Endothelial cell of umbilical vein (primary cell): Measurements from ENCODE around the gene DNMT3L.

Experiments
- EZH2 ChIP-seq: IDR thresholded peaks from 2 replicates; pipeline ENCODE4 v1.6.1; 2012; ENCODE audit warnings: borderline replicate concordance, low read depth, mild to moderate bottlenecking, moderate library complexity, low read length, inconsistent platforms; ENCODE audit not compliant: severe bottlenecking
- FOS ChIP-seq: IDR thresholded peaks from 2 replicates; pipeline ENCODE4 v1.6.1; 2011; ENCODE audit warnings: mild to moderate bottlenecking, low read length, moderate library complexity, borderline replicate concordance; ENCODE audit not compliant: insufficient read depth
- GATA2 ChIP-seq: IDR thresholded peaks from 2 replicates; pipeline ENCODE4 v1.7.0; 2011; ENCODE audit warnings: low read depth, mild to moderate bottlenecking, moderate library complexity, mixed read lengths, low read length; ENCODE audit not compliant: insufficient read length, insufficient read depth
- JUN ChIP-seq: IDR thresholded peaks from 2 replicates; pipeline ENCODE4 v1.6.1; 2011; ENCODE audit warnings: borderline replicate concordance, low read depth; ENCODE audit not compliant: insufficient read length, insufficient read depth
- MAX ChIP-seq: IDR thresholded peaks from 2 replicates; pipeline ENCODE4 v1.6.1; 2011; ENCODE audit not compliant: insufficient read depth, insufficient read length
- MYC ChIP-seq: IDR thresholded peaks from one replicate; pipeline ENCODE4 v1.6.1; 2011; ENCODE audit warnings: mild to moderate bottlenecking, low read depth, low read length
- POLR2A ChIP-seq: IDR thresholded peaks from 2 replicates; pipeline ENCODE4 v1.6.1; 2012; ENCODE audit warnings: low read depth, mild to moderate bottlenecking, control low read depth, low read length
- POLR2AphosphoS5 ChIP-seq: IDR thresholded peaks from 2 replicates; pipeline ENCODE4 v1.6.1; 2012; ENCODE audit warnings: low read depth, mild to moderate bottlenecking, control low read depth, low read length, moderate library complexity; ENCODE audit not compliant: insufficient read depth
- TF ChIP-seq, protein P1 (sequence below), 2 donors: IDR thresholded peaks; 1 replicate in 1 of 2; 2 replicates in 1 of 2; pipeline ENCODE4 v1.5.1; 2011; ENCODE audit warnings: low read length in 2 of 2, mild to moderate bottlenecking in 2 of 2, moderate library complexity in 2 of 2, control low read depth in 1 of 2, inconsistent platforms in 1 of 2, low read depth in 1 of 2; ENCODE audit not compliant: insufficient read depth in 1 of 2; ENCODE audit errors: extremely low read depth in 1 of 2

- TF ChIP-seq, protein P1, sequence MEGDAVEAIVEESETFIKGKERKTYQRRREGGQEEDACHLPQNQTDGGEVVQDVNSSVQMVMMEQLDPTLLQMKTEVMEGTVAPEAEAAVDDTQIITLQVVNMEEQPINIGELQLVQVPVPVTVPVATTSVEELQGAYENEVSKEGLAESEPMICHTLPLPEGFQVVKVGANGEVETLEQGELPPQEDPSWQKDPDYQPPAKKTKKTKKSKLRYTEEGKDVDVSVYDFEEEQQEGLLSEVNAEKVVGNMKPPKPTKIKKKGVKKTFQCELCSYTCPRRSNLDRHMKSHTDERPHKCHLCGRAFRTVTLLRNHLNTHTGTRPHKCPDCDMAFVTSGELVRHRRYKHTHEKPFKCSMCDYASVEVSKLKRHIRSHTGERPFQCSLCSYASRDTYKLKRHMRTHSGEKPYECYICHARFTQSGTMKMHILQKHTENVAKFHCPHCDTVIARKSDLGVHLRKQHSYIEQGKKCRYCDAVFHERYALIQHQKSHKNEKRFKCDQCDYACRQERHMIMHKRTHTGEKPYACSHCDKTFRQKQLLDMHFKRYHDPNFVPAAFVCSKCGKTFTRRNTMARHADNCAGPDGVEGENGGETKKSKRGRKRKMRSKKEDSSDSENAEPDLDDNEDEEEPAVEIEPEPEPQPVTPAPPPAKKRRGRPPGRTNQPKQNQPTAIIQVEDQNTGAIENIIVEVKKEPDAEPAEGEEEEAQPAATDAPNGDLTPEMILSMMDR (IDR thresholded peaks at IDR 0.05; ENCODE audit: extremely low read depth in 1 of 2, insufficient read depth in 1 of 2, low read depth in 1 of 2, low read length in 2 of 2), result no peak
- TF ChIP-seq POLR2A (no peak), POLR2AphosphoS5 (no peak), EZH2 (no peak), FOS (no peak), MAX (no peak), JUN (no peak), MYC (no peak), GATA2 (no peak)
These were observed 13.3 kb upstream of the DNMT3L start for GRCh38 chr21:44275041-44275440.
